A549 treated with AZD9567 at 1 μM for 4 hours (cell line): ENCODE results near the gene SYNGR4. TPM values are rescaled to one million over a fixed set of nuclear protein-coding genes. Genes with fewer than 3 reads are reported as not detected.

Experiments used
- total RNA-seq: library from RNA; stranded (reverse); fragments of 200-300 nt; extraction: Qiagen RNA extraction; gene quantifications from 5 replicates; pipeline ENCODE4 v1.2.3, GENCODE V29; 2022; ENCODE audit not compliant: insufficient read depth

The SYNGR4 gene, protein sequence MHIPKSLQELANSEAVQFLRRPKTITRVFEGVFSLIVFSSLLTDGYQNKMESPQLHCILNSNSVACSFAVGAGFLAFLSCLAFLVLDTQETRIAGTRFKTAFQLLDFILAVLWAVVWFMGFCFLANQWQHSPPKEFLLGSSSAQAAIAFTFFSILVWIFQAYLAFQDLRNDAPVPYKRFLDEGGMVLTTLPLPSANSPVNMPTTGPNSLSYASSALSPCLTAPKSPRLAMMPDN
- total RNA-seq, result 2.4 to 6.0 TPM (median 3.0 TPM) in 5 replicates

DNA sequence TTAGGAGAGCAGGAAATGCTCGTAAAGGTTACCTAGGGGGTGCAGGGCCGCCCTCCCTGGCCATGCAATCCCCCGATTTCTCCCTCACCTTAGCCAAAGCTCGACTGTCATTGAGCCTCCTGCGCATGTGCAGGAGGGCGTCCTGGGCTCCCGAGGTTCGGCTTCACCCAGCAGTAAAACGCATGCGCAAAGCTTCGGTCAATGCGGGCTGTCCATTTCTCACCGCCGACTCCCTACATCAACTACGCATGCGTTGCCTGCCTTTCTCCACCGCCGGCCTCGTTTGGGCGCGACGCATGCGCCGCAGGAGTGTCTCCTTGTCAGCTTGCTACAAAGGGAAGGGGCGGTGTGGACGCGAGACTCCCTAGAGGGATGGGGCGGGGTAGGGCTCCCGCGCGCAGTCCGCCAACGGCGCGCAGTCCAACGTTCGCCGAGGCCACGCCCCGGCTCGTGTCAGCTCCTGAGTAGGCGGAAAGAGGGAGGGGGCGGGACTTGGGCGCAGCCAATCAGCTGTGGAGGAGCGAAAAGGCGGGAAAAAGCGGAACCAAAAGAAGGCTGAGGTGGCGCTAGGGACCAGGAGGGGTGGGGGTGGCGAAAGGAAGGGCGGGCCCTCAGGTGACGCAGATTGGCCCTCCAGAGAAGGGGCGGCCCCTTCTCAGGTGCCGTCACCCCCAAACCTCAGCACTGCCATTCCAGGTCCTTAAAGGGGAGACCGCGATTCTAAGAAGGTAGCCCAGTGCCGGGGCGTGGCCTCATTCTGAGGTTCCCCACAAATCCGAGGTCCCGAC is at the start of gene SYNGR4, which contains the start of gene TMEM143:
Gene SYNGR4, plus strand, starts transcription at position 558 of the 788 bp plus-strand sequence. CDS start 1,476 bp downstream, outside the sequence.
Gene TMEM143, minus strand, starts transcription at position 131 of the 788 bp plus-strand sequence. Its CDS starts 20 bp downstream, at position 111.

DNA sequence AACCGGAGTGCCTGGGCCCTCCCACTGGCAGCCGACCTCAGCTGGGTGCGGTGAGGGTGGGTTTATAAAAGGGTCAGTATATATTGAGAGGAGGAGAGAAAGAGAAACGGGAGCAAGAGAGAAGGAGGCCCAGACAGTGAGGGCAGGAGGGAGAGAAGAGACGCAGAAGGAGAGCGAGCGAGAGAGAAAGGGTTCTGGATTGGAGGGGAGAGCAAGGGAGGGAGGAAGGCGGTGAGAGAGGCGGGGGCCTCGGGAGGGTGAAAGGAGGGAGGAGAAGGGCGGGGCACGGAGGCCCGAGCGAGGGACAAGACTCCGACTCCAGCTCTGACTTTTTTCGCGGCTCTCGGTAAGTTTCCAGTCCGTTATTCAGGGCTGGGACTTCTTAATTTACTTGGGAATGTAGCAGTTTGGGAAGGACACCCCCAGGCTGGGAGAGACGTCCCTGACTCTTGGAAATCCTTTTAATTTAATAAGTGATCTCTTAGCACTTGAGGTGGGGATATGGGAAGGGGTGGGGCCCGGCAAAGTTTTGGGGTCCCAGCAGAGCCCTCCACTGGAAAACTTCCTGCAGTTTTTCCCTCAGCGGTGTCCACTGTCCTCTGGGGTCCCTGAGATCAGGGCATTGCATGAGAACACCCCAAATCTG is 38.8 kb upstream of the SYNGR4 start, which contains the start of gene EMP3:
Gene EMP3, plus strand, starts transcription at position 288 of the 646 bp plus-strand sequence. CDS start 1,293 bp downstream, outside the sequence.

DNA sequence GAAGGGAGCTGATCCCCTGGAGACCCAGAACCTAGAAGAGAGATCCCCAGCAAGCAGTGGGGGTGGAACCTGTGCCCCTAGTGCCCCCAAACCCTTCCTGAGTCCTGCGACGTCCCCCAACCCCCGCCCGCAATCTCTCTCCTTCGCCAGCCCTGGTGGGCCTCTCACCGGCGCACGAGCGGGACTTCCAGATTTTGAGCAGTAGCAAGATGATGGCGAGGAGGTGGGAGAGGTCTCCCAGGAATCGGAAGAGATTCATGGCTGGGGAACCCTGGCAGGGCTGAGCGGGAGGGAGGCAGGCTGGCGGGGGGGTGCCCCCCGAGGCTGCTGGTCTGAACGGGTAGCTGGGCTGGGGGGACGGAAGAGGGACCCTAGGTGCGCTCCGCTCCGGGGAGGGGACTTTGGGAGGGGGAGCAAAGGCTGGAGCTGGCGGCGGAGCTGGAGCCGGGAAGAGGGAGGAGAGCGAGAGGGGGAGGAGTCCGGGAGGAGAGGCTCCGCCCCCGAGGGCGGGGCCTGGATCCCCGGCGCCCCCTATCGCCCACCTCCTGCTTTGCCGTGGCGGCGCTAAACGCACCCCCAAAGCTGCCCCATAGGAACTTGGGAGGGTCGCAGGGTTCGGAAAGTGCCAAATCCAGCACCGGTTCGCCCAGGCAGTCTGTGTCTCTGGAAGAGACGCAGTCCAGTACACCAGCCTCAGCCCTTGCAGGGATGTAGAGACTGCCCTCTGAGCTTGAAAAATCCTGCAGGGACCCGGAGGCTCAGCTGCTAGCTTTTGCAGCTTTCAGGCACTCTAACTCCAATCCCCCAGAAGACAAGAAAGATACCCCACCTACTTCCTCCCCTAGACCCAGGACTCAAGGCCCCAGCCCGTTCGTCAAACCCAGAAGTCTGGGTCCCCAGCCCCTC is 27.2 kb downstream of the SYNGR4 start, which contains the start of gene KDELR1:
Gene KDELR1, minus strand, starts transcription at position 452 of the 906 bp plus-strand sequence. Its CDS starts 193 bp downstream, at position 259.

DNA sequence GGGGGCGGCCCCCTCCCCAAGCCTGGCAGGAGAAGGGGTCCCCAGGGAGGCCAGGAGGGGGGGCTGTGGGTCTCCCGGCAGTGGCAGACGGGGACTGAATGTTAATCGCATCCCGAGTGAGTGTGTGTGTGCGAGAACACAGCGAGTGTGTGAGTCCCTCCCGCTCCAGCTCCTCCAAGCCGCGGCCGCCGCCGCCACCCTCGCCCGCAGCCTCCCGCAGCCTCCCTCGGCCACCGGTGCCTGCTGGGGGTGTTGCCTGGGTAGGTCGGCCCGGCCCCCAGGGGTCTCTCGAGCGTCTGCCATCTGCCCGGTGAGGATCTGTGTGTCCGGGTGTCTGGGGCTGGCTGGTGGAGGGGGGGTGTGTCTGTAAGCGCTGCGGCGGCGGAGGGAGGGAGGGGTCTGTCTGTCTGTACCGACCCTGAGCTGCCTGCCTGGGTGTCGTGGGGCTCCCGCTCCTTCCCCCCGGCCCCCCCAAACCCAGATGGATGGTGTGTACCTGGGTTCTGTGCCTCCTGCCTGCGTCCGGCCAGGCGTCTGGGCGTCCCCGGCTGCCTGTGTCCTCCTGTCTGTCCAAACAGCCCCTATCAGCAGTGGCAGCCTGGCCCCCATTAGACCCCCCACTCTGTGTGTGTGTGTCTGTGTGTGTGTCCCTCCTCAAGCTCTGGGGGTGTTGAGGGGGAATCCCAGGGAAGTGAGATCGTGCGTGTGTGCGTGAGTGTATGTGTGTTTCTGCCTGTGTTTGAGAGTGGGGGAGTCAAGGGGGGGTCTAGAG is 29.6 kb downstream of the SYNGR4 start, which contains the start of gene GRIN2D:
Gene GRIN2D, plus strand, starts transcription at position 110 of the 772 bp plus-strand sequence. CDS start 4,725 bp downstream, outside the sequence.

Other genes with a start within 250 kb of the SYNGR4 start
- 61.5 to 69.7 TPM (median 68.2 TPM) in 5 replicates for gene LIG1, start 194.0 kb upstream of the SYNGR4 start, total RNA-seq
- gene ZSWIM9, start 193.7 kb upstream of the SYNGR4 start, total RNA-seq, result 4.5 to 7.5 TPM (median 7.4 TPM) in 5 replicates
- 14.7 to 29.8 TPM (median 15.2 TPM) in 5 replicates for gene CARD8, start 108.5 kb upstream of the SYNGR4 start, total RNA-seq
- 5.8 to 10.1 TPM (median 6.0 TPM) in 5 replicates for gene ZNF114, start 94.3 kb upstream of the SYNGR4 start, total RNA-seq
- 325 to 465 TPM (median 421 TPM) in 5 replicates for gene EMP3, start 38.8 kb upstream of the SYNGR4 start, total RNA-seq
- 1.8 to 5.3 TPM (median 3.8 TPM) in 5 replicates for gene TMEM143, start 427 bp upstream of the SYNGR4 start, total RNA-seq
- gene KDELR1, start 27.2 kb downstream of the SYNGR4 start, total RNA-seq, result 388 to 423 TPM (median 399 TPM) in 5 replicates
- 5.1 to 8.8 TPM (median 7.8 TPM) in 5 replicates for gene GRIN2D, start 29.3 kb downstream of the SYNGR4 start, total RNA-seq
- gene GRWD1, start 81.6 kb downstream of the SYNGR4 start, total RNA-seq, result 97.8 to 124 TPM (median 112 TPM) in 5 replicates
- 1.1 to 2.5 TPM (median 1.3 TPM) in 4 of 5 replicates, not detected in the other for gene KCNJ14, start 91.2 kb downstream of the SYNGR4 start, total RNA-seq
- 60.6 to 75.4 TPM (median 68.5 TPM) in 5 replicates for gene CYTH2, start 105.0 kb downstream of the SYNGR4 start, total RNA-seq
- 3.6 to 4.3 TPM (median 4.0 TPM) in 5 replicates for gene LMTK3, start 147.5 kb downstream of the SYNGR4 start, total RNA-seq
- 14.1 to 16.2 TPM (median 14.9 TPM) in 5 replicates for gene SULT2B1, start 187.8 kb downstream of the SYNGR4 start, total RNA-seq
- not detected in 5 replicates for gene SPACA4, start 242.4 kb downstream of the SYNGR4 start, total RNA-seq